ENCODE measurements around the gene PTPRK.

The PTPRK gene

GRCh38 chr6:128200789-128201188 lies 319.6 kb downstream of the PTPRK start:
- H2AFZ ChIP-seq (ENCODE audit: low read length) = no peak overlapping the region
- no peaks in the 10 kb centered on the region for H3K9me3 ChIP-seq (ENCODE audit: low read length)
- no peak overlapping the region for H3K27ac ChIP-seq (ENCODE audit: low read depth, low read length, poor library complexity, severe bottlenecking)
- no peaks in the 10 kb centered on the region for H3K27me3 ChIP-seq (ENCODE audit: insufficient read depth, low read length)
- no peaks in the 10 kb centered on the region for H3K79me2 ChIP-seq (ENCODE audit: insufficient read depth, low read length)
- H3K4me2 ChIP-seq (ENCODE audit: low read length) = no peak overlapping the region
- no peaks in the 10 kb centered on the region for H3F3A ChIP-seq (ENCODE audit: insufficient read depth, low read length)
- no peak overlapping the region for H3K9ac ChIP-seq (ENCODE audit: low read length)
- H4K20me1 ChIP-seq (ENCODE audit: insufficient read depth, low read length) = no peaks in the 10 kb centered on the region
- no peak overlapping the region for H3K4me3 ChIP-seq (ENCODE audit: low read depth, low read length, poor library complexity, severe bottlenecking)
- no peaks in the 10 kb centered on the region for H3K36me3 ChIP-seq (ENCODE audit: insufficient read depth, low read length)
- H3K4me1 ChIP-seq (ENCODE audit: insufficient read depth, low read length, severe bottlenecking) = no peaks in the 10 kb centered on the region
- no peaks in the 10 kb centered on the region for H3K9me2 ChIP-seq (ENCODE audit: low read depth, low read length)
- TF ChIP-seq EZH2 (IDR thresholded peaks at IDR 0.05; ENCODE audit: borderline replicate concordance, low read length) (no peak), CTCF (IDR thresholded peaks at IDR 0.05; ENCODE audit: low read length) (no peak)

GRCh38 chr6:128199461-128199860 lies 320.9 kb downstream of the PTPRK start:
- Histone ChIP-seq H3K36me3 (ENCODE audit: insufficient read depth, low read length) (no peaks in the 10 kb centered on the region), H3K9ac (ENCODE audit: low read length) (no peak overlapping the region), H3K27ac (ENCODE audit: low read depth, low read length, poor library complexity, severe bottlenecking) (no peak overlapping the region), H2AFZ (ENCODE audit: low read length) (no peak overlapping the region), H4K20me1 (ENCODE audit: insufficient read depth, low read length) (no peaks in the 10 kb centered on the region), H3K9me3 (ENCODE audit: low read length) (no peaks in the 10 kb centered on the region), H3K27me3 (ENCODE audit: insufficient read depth, low read length) (no peaks in the 10 kb centered on the region), H3K4me3 (ENCODE audit: low read depth, low read length, poor library complexity, severe bottlenecking) (no peak overlapping the region), H3F3A (ENCODE audit: insufficient read depth, low read length) (no peaks in the 10 kb centered on the region), H3K9me2 (ENCODE audit: low read depth, low read length) (no peaks in the 10 kb centered on the region), H3K4me2 (ENCODE audit: low read length) (no peak overlapping the region), H3K4me1 (ENCODE audit: insufficient read depth, low read length, severe bottlenecking) (no peaks in the 10 kb centered on the region), H3K79me2 (ENCODE audit: insufficient read depth, low read length) (no peaks in the 10 kb centered on the region)
- TF ChIP-seq EZH2 (IDR thresholded peaks at IDR 0.05; ENCODE audit: borderline replicate concordance, low read length) = no peak
- no peak for TF ChIP-seq CTCF (IDR thresholded peaks at IDR 0.05; ENCODE audit: low read length)

GRCh38 chr6:128192972-128193371 lies 327.4 kb downstream of the PTPRK start:
- Histone ChIP-seq H3K27ac (ENCODE audit: low read depth, low read length, poor library complexity, severe bottlenecking) (no peak overlapping the region), H3K79me2 (ENCODE audit: insufficient read depth, low read length) (no peaks in the 10 kb centered on the region), H3K27me3 (ENCODE audit: insufficient read depth, low read length) (no peaks in the 10 kb centered on the region), H3K9me2 (ENCODE audit: low read depth, low read length) (no peaks in the 10 kb centered on the region), H3F3A (ENCODE audit: insufficient read depth, low read length) (no peaks in the 10 kb centered on the region), H3K9ac (ENCODE audit: low read length) (no peak overlapping the region), H3K36me3 (ENCODE audit: insufficient read depth, low read length) (no peaks in the 10 kb centered on the region), H3K4me1 (ENCODE audit: insufficient read depth, low read length, severe bottlenecking) (no peaks in the 10 kb centered on the region), H2AFZ (ENCODE audit: low read length) (no peak overlapping the region), H3K4me3 (ENCODE audit: low read depth, low read length, poor library complexity, severe bottlenecking) (no peak overlapping the region), H3K4me2 (ENCODE audit: low read length) (no peak overlapping the region), H3K9me3 (ENCODE audit: low read length) (no peaks in the 10 kb centered on the region), H4K20me1 (ENCODE audit: insufficient read depth, low read length) (no peaks in the 10 kb centered on the region)
- TF ChIP-seq CTCF (IDR thresholded peaks at IDR 0.05; ENCODE audit: low read length) (no peak), EZH2 (IDR thresholded peaks at IDR 0.05; ENCODE audit: borderline replicate concordance, low read length) (no peak)
